D341Med (cell line): Measurements from ENCODE around the gene GFPT2.
A peak's percentile ranks its signal among the peaks of the same experiment; 100 is the strongest.

Experiments
- DNase-seq: peaks from one replicate; pipeline ENCODE4 v3.0.0; 2012; ENCODE audit warnings: low spot score

The GFPT2 gene

GRCh38 chr5:180332861-180333260, 20.3 kb downstream of the GFPT2 start:
- no peak for DNase-seq

DNA sequence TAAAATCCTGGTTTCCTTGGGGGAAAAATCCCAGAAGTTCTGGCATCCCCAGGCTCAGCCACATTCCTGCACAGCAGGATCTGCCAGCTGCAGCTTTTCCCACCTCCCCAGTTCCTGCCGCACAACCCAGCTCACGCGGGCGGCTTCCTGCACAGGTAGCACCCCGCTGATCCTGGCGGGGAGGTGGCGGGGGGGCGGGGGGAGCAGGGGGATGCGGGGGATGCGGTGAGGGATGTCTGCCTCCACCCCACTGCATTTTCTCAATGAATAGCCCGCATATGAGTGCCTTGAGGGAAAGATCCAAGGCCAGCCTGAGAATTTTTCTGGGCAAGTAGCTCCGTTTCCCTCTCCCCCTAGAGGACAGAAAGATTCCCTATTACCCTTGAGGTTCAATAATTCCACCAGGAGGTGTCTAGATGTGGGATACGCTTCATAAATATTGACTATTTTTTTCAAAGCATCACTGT, 21.1 kb downstream of the GFPT2 start:
- no peak for DNase-seq

GRCh38 chr5:180331647-180331950, 21.5 kb downstream of the GFPT2 start:
- no peak for DNase-seq

- DNase-seq: no peak
Measured at GRCh38 chr5:180330810-180331646, 22.1 kb downstream of the GFPT2 start.

GRCh38 chr5:180330270-180330648, 22.9 kb downstream of the GFPT2 start:
- DNase-seq: no peak

- no peak for DNase-seq
Measured at GRCh38 chr5:180329606-180330269, 23.4 kb downstream of the GFPT2 start.

DNA sequence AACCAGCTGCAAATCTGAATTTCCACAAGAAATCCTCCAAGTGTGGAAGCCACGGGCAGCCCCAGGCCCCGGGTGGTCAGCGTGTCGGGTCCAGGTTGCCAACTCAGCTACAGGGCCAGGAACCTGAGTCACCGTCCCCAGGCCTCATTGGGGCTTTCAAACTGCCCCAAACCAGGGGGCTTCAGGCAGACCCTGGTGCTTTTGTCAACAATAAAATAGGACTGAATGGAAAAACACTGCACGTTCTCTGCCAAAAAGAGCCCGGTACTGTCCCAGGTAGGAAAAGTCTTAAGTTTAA, 24.0 kb downstream of the GFPT2 start:
- DNase-seq: no peak

- peak; percentile 85 for DNase-seq
Measured at GRCh38 chr5:180328296-180329137, 24.6 kb downstream of the GFPT2 start.

GRCh38 chr5:180326989-180327565, 26.1 kb downstream of the GFPT2 start:
- no peak for DNase-seq

GRCh38 chr5:180324601-180324950, 28.6 kb downstream of the GFPT2 start:
- DNase-seq: no peak

GRCh38 chr5:180323941-180324600, 29.1 kb downstream of the GFPT2 start:
- no peak for DNase-seq

- DNase-seq: no peak
Measured at GRCh38 chr5:180323160-180323559, 30.0 kb downstream of the GFPT2 start.

DNA sequence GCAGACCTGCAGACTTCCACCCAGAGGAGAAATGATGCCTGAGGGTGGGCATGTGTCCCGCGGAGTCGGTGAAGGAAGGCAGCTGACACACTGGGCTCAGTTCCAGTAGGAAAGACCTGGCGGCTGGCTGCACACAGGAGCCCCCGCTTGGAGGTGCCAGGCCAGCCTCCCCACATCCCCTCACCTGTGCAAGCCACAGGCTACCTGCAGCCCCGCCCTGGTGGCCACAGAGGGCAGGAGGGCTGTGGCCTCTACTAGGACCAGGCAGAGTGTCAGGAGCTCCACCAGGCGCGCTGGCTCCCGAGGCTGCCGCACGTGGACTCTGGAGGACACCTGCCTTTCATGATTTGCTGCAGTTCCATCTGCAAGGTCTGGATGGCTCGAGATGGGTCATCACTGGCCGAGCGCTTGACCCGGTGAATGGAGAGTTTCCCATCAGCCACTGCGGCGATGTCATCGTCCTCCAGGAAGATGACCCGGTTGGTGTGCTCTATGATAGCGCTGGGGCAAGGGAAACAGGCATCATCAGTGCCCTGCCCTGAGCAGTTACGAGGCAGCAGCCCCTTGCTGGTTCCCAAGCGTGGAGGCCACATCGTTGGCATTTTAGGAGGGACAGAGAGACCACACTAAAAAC, 34.6 kb downstream of the GFPT2 start:
- no peak for DNase-seq

GRCh38 chr5:180316586-180316985, 36.5 kb downstream of the GFPT2 start:
- DNase-seq: no peak

- peak; percentile 83 for DNase-seq
Measured at GRCh38 chr5:180315762-180316212, 37.3 kb downstream of the GFPT2 start.

DNA sequence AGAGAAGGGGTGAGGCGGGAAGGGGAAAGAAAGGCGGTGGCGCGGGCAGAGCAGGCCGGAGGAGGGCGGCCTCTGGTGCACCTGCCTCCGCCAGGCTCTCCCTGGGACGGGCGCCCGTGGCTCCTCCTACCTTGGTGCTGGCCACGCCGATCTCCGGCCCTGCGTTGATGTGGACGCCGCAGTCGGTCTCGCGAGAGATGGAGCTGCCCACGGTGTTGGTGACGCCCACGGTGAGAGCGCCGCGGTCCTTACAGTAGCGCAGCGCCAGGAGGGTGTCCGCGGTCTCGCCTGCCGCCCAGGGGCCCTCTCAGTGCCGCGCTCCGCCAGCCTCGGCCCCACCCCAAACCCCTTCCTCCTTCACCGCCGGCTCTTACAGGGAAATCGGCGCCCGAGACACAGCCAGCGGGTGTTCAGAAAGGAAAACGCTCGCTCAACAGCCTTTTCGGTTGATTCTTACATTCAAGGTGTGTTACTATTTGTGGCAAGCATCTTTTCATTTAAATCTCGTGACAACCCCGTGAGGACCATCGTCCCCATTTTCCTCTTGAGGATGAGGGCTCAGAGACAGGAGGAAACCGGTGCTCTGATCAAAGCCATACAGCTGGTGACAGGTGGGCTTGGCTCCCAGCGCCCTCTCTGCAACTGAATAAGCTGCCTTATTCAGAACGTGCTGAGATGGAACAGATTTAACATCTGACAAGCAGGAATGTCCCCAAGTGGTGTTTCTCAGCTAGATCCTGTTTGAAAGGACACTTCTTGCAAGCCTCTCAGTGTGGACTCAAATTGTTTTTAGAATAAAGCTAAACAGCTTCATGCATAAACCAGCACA, 39.2 kb downstream of the GFPT2 start:
- DNase-seq: peak; percentile 91

DNA sequence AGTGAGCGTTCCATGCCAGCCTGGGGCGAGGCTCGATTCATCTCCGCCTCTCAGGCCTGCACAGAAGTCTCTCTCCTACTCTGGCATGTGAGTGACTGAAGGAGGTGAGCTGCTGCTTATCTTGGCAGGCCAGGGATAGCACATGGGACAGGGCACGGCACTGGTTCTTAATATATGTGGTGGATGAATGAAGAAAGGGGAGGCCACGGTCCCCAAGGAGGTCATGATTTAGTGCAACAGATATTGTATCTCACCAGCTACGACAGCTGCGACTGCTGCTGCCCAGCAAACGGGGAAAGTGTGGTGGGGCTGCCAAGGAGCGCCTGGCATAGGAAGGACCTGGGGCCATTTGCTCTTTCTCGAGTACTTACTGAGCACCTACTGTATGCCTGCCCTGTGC, 41.9 kb downstream of the GFPT2 start:
- no peak for DNase-seq

GRCh38 chr5:180306796-180307195, 46.3 kb downstream of the GFPT2 start:
- DNase-seq: no peak

DNA sequence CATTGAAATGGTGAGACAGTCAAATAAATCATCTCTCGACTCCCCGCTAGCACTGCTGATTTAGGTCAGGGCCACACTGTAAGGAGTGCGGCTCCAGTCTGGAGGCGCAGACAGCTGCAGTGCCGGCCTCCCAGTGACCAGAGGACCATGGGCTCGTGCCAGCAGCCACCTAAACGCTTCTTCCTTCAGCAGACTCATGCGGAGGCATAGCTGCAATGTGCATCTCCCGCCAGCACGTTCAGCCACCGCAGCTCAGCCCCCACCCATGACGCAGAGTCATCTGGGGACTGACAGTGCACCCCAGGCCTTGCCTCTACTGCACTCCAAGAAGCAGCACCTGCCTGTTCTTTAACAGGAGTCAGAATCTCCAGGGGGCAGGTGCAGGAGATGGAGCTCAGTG, 47.7 kb downstream of the GFPT2 start:
- DNase-seq: no peak
